ENCODE data around the gene C1RL.
"Not testable (repeated sequence)": the region's sequence is repeated elsewhere in the genome, so short reads cannot be mapped to it uniquely, and the experiment has no call there.

The C1RL gene

DNA sequence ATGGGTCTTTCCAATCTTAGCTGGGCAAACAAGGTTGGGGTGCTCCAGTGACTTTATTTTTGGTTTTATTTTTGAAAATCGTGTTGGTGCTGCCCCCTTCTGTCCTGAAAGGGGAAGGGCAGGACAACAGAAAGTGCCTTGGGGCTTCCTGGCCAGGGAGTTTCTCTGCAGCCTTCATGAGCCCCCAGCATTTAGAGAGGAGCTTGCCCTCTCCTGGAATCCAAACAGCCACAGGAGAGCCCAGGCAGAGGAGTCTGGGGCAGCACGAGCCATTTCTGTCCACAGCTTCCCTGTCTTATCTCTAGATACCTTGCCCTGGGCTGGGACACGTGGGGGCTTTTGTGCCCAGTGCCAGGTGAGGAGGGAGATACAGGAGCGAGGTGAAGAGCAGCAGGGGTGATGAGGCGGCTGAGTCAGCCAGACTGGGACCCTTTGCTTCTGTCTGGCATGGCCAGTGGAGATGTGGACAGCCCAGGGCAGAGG is 4.4 kb upstream of the C1RL start:
- peak; percentile 15 for DNase-seq

DNA sequence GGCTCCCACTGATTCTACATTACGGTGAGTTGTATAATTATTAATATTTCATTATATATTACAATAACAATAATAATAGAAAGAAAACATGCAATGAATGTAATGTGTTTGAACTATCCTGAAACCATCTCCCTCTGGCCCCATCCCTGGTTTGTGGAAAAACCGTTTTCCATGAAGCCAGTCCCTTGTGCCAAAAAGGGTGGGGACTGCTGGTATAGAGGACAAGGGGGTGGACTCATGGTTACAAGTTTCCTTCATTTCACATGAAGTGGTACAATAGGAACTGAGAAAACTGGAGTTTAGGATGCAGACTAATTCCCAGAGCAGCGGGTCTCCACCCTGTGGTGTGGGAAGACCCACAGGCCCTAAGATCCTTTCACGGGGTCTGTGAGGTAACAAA is 3.0 kb upstream of the C1RL start:
- no peak for DNase-seq

DNA sequence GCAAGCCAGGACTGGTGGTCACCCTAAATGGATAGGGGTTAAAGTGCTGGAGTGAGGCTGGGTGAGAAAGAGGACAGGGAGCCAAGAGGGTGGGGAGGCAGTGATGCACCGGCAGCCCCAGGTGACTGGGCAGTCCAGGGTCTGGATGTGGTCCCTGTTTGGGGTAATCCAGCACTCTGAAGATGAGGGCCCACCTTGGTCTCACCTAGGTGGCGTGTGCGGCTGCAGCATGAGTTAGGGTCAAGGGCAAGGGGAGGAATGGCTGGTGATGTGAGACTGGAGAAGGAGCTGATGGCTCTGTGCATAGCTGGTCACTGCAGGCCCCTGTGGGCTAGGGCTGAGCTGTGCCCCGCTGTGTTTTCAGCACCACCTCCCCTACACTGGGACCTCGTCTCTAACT is 1.6 kb upstream of the C1RL start:
- no peak for DNase-seq

DNA sequence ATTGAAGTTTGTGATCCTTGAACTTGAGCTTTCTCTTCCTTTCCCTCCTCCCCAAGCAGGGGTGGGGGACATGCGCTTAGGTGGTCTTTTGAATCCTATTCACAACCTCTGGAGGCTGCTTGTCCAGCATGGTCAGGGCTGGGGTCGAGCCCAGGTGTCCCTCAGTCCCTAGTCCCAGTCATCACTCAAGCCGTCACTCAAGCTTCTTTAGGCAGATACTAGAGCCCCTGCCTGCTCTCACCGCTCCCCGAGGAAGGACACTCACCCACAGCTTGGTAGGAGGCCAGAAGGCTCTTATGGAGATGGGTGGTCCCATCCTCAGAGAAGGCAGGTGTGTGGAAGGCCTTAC is 532 bp upstream of the C1RL start:
- no peak for DNase-seq

DNA sequence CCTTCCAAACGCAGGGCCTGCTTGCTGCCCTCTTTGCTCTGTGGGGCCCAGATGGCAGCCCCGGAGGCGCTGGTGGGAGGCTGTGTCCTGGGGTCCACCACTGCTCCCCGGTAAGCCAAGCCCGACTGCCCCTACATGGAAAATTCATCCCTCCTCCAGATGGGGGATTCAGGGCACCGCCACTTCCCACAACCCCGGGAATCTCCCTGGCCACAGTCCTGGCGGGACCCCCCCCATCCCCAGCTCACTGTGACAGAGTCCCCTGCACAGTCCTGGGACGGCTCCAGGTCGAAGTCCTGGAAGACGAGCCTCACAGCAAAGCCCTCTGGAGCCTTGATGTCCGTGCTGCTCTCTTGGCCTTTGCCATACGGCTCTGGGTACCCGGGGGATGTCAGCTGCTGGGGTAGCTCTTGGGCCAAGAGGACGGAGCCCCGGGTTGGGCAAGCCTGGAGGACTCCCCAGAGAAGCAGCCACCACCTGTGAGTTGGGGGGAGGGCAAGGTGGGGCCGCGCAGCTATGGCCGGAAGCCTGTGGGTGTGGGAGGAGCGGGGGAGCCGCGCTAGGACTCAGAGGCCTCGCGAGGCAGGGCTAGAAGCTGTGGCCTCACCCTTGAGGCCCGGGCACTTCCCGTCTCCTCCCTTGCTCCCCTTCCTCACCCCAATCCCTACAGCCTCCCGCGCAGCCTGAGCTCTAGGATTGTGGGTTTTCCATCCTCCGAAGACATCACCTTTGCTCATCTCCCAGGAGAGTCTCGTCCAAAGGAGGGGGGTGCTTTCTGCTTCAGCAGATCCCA is 815 bp downstream of the C1RL start:
- peak; percentile 72 for DNase-seq

DNA sequence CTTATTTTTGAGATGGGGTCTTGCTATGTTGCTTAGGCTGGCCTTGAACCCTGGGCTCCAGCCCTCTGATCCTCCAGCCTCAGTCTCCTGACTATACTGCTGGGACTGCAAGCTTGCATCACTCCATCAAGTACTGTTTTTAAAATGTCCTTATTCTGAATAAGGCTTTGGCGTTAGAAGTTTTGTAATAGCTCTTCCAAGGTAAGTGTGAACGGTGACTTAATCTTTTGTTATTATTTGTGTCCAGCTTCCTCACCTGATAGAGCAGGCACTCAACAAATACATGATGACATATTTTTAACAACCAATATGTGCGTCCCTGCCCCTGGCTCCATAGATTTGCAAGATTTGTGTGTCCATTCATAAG is 1.4 kb downstream of the C1RL start:
- no peak for DNase-seq

DNA sequence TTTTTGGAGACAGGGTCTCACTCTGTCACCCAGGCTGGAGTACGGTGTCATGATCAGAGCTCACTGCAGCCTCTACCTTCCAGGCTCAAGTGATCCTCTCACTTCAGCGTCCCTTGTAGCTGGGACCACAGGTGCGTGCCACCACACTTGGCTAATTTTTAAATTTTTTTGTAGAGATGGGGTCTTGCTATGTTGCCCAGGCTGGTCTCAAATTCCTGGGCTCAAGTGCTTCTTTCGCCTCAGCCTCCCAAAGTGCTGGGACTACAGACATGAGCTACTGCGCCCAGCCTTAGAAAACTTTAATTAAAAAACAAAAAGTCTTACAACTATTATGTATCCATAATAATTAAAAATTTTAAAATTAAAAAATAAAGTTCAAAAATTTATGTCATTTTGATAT is 1.8 kb downstream of the C1RL start:
- not testable (repeated sequence) for DNase-seq

DNA sequence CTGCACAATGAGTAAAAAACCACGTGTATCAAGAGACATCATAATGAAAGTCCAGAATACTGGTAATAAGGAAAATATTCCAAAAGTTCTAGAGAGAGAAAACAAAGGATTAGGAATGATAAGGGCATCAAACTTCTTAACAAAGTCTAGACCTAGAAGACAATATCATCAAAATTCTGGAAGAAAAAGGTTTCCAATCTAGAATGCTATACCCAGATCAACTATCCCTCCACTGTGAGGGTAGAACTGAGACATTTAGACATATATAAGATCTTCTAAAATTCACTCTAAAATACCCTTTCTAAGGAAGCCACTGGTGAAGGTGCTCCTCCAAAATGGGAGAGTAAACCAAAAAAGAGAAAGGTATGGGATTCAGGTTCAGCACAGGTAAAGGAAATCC is 2.9 kb downstream of the C1RL start:
- no peak for DNase-seq

DNA sequence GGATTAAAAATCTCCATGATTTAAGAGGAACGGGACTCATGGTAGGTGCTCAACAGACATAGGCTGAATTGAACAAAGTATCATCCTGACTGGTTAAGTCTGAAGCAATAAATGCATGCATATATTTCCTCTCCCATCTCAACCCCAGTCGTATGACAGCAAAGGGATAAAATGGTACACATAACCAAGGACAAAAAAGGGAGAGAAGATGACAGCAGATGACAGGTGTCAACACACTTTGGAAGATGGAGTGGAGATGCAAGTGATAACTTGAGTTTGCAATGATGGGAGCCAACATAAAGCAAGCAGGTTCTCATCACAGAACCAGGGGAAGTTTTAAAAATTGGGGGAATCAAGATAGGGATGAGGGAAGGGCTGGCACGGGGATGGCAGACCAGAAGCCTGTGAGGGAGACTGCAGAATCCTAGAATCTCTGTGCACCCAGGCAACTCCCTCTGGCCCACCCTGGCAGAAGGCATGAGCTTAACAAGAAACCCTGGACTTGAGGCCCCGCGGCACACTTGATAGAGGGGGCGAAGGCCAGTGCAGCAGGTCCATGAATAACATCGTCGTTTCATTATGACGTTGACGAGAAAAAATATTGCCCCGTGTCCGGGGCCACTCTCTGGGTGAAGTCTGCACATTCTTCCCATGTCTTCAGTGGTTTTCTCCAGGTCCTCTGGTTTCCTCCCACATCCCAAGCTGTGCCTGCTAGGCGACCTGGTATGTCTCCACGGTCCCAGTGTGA is 5.0 kb downstream of the C1RL start:
- DNase-seq = no peak

DNA sequence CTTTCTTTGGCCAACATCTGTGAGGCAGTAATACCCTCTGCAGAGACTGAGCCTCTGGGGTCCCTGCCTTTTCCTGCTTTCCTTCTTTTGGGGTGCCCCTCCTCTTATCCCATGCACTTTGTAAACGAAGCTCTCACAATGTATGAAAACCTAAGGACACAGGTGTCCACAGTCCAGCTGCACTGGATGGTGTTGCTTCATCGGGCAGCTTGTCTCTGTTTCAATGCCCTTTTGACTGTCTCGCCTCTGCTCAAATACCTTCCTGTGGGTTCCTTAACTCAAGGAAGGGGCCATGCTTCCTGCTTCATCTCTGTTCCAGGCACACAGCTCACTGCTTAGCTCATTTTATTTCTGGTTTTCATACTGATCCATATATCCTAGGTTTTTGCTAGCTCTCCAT is 6.4 kb downstream of the C1RL start:
- DNase-seq = no peak

DNA sequence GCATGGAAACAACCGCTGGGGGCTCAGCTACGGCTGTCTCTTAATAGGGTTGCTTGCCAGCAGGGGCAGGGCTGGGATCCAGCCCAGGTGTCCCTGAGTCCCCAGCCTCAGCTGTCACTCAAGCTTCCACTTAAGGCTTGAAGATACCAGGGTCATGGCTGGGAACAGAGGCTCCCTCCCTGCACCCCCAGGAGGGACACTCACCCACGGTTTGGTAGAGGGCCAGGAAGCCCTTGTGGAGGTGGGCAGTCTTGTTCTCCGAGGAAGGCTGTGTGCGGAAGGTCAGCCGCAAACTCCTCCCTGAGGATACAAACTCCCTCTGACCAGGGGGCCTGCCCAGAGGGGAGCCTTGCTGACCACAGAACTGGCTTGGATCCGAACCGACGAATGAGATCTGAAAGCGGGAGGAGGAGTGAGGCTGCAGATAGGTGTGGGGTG is 7.3 kb downstream of the C1RL start:
- no peak for DNase-seq

DNA sequence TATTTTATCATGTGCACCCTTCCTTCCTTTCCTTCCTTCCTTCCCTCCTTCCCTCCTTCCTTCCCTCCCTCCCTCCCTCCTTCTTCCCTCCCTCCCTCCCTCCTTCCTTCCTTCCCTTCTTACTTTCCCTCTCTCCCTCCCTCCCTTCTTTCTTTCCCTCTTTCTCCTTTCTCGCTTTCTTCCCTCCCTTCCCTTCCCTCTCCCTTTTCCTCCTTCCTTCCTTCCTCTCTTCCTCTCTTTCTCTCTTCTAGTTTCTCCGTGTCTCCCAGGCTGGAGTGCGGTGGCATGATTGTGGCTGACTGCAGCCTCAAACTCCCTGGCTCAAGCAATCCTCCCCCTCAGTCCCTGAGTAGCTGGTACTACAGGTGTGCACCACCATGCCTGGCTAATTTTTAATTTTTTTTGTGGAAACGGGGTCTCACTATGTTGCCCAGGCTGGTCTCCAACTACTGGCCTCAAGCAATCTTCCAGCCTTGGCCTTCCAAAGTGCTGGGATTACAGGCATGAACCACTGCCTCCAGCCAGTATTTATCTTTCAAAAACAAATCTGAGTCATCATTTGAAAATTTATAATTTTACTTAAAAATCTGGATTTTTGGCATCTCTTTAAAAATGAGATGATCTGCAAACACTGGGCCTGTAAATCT is 7.8 kb downstream of the C1RL start:
- no peak for DNase-seq

DNA sequence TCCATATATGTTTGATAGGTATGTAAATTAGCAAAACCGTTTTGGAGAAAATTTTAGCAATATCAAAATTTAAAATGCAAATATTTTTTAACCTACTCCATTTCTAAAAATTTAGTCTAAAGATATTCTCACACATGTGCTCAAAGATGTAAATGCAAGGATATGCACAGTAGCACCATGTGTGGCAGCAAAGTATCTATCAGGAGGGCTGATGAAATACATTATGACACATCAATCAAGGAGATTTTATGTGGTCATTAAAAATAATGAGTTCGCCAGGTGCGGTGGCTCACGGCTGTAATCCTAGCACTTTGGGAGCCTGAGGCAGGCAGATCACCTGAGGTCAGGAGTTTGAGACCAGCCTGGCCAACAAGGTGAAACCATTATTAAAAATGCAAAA is 8.8 kb downstream of the C1RL start:
- no peak for DNase-seq

DNA sequence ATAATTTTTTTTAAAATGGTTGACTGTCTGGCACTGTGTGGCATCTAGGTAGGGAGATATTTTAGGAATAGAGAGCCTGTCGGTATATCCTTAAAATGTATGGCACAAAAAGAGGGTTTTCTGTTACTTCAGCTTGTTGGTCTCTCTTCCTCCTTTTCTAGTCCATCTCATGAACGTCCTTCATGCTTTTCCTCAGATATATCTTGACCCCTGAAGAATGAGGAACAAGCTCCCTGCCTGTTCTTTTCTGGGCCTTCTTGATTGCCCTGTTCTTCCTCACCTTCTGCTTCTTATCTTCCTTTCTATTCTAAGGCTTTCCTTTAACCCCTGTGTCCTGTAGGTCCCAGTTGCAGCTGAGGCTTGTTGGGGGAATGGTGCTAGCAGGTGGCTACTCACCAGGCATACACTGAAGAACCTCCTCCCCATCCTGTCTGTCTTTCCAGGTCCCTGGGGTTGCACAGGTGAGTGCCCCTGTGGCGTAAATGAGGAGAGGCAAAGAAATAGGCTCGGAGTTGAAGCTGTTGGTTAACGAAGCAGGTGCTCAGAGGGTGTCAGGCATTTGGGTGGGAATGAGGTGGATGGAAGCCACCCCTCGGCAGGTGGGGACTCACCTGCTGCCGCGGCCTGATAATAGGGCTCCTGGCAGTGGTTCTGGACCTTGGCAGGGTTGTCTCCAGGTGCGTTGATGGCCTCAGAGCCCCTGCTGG is 9.6 kb downstream of the C1RL start:
- DNase-seq = no peak

DNA sequence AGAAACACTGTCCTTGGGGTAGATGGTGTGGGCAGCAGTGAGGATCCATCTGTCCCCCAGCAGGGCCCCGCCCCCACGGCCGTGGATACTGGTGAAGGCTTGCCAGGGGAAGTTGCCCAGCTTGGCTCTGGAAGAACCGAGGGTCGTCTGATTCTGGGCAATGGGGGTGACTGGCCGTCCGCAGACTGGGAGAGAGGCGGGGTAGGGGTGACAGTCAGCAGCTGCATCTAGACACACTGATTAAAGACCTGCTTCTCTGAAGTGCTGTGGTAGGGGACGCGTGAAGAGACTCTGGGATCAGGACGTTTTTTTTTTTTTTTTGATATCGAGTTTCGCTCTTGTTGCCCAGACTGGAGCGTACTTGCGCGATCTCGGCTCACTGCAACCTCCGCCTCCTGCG is 12.0 kb downstream of the C1RL start:
- no peak for DNase-seq

DNA sequence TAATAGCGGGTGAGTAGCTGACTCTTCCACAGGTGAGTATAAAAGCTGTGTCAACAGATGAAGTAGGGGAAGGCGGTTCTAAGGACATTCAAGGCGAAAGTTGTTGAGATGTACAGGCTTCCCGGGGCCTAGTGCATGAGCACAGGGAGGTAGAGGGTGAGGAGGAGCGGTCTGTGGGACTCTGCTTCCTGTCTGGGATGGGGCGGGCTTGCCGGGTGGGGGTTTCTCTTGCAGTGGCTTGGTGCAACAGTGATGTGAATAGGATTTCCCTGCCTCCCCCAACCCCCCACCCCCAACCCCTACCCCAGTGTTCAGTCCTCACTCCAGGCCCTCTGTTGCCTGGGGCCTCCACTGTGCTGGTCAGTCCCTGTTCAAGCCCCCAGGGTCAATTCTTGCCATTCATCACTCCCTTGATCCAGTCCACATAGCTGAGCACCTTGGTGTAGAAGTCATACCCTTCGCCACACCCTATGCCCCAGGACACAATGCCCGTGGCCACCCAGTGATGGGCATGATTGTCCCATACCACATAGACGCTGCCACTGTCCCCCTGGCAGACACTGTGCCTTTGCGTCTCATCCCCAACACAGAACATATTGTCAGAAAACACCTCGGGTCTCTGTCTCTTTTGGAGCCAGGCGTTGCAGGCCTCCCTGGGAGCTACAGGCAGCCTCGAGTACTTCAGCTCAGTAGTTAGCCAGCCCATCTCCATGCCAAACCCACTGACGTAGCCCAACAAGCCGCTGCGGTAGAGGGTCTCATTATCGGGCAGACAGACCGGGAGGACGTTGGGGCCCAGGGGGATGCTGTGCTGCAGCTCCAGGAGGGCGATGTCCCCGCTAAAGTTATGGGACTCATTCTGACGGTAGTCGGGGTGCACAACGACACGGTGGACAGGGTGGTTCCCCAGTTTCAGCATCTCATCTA is 12.7 kb downstream of the C1RL start:
- no peak for DNase-seq

DNA sequence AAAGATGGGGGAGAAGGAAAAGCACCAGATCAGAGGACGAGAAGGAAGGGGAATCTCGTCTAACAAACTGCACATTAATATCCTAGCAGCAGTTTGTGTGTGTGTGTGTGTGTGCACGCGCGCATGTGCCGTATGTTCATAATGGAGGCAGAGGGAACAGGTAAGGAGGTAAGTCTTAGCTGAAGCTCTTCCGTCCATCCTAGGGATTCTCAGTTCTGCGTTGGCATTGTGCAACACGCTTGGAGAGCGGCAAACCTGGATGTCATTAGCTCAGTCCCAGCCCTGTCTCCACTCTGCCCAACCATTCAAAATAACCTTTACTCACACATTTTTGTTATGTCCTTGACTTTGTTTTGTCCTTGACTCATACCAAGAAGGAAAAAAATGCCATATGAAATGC is 15.1 kb downstream of the C1RL start:
- DNase-seq = no peak

DNA sequence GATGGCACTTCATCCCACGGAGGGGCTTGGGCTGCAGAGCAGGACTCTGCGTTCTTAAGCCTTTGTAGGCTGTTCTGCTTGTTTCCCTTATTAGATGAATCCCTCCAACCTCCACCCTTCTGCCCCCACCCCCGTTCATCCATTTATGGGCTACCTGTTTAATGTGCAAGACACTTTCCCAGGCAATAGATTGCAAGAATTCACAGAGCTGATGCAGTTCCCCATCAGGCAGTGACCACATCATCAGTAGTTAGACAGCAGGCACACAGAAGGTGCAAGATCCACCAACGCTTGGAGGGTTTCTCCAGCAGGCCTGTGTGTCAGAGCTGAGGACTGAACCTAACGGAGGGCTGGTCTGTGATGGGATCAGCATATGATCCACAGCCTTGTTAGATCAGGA is 15.5 kb downstream of the C1RL start:
- no peak for DNase-seq

DNA sequence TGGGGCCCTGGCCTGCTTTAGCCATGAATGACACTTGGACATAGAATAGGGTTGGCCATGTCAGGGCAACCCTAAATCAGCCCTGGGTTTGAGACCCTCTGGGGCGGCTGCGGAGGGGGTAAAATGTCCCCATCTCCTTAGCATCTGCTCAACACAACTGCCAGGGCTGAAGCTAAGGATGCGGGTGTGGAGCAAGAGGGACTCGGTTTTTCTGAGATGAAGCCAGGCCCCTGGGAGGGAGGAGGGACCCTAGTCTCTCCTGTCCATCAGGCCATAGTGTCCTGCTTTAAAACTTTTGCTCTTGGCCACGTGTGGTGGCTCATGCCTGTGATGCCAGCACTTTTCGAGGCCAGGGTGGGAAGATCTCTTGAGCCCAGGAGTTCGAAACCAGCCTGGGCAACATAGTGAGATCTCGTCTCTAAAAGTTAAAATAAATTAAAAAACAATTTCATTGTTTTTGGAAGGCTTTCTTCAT is 16.0 kb downstream of the C1RL start:
- DNase-seq = no peak

DNA sequence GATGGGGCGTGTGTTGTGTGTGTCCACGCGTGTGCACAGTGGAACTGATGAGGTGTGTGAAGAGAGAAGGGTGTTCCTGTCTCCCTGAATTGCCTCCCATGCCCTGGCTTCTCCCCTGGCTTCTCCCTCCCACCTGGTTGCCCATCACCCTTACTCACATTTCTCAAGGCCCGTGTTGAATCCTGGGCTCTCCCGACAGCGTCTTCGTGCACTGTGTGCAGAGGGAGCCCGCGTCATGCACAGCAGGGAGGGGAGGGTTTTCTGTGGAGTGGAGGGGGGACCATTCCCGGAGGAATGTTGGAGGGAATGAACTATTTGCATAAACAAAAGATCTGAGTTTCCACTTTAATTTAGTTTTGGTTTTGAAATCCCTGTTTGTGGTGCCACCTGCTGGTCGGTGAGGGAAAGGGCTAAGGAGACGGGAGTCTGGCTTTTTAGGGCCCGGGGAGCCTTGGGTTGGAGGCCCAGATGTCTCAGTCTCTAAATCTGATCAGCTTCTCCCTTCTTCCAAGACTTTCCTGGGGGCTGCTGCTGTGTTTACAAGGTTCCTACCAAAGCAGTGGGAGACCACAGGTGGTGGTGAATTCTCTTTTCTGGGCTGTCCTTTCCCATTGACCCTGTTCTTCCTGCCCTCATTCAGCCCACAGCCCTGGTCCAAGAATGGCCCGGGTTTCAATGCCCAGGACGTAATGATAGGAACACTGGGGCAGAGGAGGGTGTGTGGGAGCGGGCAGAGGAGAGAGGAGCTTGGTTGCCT is 16.6 kb downstream of the C1RL start, which contains the start of gene C1R:
Gene C1R, minus strand, starts transcription at position 217 of the 757 bp plus-strand sequence. Its CDS starts 57 bp downstream, at position 160.
- peak; percentile 70 for DNase-seq

DNA sequence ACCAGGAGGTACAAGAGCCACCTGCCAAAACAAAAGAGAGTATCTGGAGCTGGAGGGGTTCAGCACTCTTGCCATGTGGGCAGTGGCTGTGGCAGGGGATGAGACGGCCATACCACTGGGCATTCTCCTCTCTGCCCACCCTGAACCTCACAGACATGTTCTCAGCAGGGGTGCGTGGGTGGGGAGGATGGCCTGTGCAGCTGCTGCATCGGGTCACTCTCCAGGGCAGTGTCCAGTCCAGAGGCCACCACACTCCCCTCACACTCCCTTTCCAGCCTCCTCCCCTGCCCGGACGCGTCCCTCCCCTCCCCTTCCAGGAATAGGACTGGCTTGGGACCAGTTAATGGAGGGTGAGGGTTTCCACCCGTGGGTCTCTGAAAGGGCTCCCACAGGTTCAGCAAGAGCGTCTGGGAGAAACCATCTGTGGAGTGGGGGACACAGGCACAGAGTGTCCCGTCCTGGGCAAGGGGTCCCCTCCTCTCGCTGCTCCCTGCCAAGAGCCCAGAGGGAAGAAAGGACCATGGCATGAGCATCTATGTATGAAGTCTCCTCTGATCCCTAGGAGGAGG is 17.3 kb downstream of the C1RL start:
- DNase-seq = no peak

All from stimulated activated CD4-positive, alpha-beta T cell treated with anti-CD3 and anti-CD28 coated beads, Interleukin-4, amount 100 ng/mL, for 1 hour (primary cell).